GM11168 (cell line): Measurements from ENCODE around the gene CCNY.
"Not testable (repeated sequence)": the region's sequence is repeated elsewhere in the genome, so short reads cannot be mapped to it uniquely, and the experiment has no call there.

Source experiments
- in situ Hi-C: fragments of 300-500 bp; cut with MboI; formaldehyde crosslinking; loops from one replicate; pipeline ENCODE4 v1.12.0; 2022; ENCODE audit warnings: low sequenced_read_pairs; ENCODE audit not compliant: unreplicated experiment

CCNY gene

DNA sequence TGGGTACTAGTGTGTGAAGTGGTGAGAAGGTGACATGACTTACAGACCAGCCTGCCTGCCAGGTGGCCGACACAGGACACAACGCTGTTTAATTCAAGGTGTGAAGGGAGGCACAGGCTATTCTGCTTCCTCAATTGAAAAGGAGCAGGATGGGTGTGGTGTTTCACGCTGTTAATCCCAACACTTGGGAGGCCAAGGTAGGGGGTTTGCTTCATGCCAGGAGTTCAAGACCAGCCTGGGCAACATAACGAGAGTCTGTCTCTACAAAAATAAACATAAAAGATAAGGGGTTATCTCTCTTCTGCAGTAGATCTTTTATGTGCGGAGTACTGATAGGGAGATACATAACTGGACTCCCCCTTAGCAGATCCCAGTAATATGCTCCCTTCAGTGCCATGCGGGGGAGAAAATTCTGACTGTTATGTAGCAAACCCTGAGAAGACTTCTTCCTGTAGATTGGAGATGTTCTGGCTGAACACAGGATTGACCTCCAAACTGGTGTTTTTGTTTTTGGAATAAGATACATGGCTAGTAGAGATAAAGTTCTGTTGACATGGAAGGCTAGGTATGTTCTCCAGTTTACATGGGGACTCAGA lies 63.2 kb downstream of the CCNY start:
- in situ Hi-C loops = no loop called here

DNA sequence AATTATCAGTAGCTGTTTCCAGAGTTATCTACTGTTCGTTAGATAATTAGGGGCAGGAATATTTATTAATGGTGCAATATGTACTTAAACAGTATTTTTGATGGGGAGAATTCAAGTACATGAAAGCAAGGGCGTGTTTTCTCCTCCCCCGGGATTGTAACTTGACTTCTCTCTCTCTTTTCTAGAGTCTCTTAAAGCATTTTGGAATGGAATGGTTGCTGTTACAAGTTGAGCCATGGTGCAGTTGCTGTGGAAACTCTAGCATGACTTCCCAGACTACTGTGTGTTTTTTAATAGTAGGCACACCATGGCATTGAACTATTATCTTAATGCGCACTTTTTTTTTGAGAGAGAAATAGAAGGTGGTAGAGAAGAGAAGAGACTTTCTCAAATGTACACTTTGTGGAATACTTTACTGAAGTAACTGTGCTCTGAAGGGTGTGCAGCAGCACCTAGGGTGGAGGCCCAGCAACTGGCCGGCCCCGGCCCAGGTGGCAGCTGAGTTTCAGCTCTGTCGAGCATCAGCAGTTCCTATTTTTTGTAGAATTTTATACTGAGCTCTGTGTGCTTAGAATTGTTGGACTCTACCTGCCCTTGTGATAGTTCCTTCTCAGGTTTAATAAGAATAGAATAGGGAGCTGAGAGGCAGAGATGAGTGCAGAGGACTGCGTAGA lies 64.4 kb downstream of the CCNY start:
- in situ Hi-C loops = no loop called here

DNA sequence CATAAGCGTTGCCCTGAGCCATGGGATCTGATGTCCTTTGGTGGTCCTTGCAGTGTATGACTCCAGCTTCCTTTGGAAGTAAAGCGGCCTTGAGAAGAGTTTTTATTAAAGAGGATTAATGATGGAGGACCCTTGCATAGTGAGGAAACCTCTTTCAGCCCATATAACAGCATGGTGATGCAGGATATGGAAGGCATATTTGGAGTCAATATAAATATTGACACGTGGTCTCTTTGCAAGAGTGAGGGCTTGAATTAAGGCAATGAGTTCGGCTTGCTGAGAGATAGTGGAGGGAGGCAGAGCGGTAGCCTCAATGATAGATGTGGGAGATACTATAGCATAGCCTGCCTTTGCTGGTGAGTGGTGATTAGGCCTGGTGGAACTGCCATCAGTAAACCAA lies 67.2 kb downstream of the CCNY start:
- in situ Hi-C loops = not testable (repeated sequence)

DNA sequence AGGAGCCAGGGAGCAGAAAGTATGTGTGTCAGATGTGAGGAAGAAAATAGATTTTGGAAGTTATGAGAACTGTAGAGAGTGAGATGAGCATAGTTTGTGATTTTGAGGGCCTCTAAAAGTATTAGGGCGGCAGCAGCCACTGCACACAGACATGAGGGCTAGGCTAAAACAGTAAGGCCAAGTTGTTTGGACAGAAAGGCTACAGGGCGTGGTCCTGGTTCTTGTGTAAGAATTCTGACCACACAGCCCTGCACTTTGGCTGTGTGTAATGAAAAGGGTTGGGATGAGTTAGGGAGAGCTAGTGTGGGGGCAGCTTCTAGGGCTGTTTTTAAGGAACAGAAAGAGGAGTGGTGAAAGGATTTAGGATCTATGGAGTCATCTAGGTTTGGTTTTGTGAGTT lies 67.8 kb downstream of the CCNY start:
- in situ Hi-C loops = not testable (repeated sequence)

DNA sequence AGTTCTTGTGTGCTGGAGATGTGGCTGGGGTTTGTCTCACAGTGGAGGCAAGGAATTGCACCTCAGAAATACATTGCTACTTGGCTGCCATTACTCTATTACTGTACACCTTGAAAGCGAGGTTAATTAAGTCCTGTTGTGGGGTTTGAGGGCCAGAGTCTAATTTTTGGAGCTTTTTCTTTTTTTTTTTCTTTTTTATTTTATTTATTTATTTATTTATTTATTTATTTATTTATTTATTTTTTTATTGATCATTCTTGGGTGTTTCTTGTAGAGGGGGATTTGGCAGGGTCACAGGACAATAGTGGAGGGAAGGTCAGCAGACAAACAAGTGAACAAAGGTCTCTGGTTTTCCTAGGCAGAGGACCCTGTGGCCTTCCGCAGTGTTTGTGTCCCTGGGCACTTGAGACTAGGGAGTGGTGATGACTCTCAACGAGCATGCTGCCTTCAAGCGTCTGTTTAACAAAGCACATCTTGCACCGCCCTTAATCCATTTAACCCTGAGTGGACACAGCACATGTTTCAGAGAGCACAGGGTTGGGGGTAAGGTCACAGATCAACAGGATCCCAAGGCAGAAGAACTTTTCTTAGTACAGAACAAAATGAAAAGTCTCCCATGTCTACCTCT lies 69.8 kb downstream of the CCNY start:
- in situ Hi-C loops = not testable (repeated sequence)

DNA sequence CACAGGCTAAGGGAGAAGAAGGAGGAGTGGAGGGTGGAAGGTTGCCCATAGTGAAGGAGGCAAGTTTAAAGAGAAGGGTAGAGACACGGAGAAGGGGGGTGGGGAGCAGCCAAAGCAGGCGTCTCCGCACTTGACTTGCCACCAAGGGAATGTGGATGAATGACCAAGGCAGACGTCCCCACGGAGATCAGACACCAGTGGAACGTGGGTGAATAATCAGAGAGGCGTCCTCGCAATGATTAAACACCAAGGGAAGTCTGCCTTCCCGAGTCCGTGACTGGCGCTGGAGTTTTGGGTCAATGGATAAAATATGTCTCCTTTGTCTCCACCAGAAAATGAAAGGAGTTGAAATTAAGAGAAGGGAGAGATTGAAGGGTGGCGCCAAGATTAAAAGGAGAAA lies 71.4 kb downstream of the CCNY start:
- in situ Hi-C loops = not testable (repeated sequence)

DNA sequence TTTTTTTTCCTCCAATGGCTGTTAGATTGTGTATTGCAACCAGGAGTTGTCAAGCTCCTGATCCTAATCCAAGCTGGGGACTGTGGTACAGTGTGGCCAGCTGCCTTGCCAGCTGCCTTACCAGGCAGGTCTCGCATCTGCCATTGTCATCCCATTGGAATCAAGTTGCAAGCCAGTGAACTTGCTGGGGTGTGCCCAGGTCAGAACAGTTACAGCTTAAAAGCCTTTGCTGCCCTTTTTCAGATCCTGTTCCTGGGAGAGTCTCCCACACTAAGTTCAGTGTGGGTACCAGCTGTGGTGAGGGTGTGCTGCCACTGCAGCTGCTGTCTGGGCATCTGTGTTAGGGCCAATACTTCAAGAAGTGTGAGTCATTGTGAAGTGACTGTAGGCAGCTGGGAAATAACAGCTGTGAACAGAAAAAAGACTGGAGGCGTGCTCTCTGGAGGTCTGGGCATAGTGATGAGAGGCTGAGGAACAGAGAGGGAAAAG lies 72.8 kb downstream of the CCNY start:
- in situ Hi-C loops = no loop called here

DNA sequence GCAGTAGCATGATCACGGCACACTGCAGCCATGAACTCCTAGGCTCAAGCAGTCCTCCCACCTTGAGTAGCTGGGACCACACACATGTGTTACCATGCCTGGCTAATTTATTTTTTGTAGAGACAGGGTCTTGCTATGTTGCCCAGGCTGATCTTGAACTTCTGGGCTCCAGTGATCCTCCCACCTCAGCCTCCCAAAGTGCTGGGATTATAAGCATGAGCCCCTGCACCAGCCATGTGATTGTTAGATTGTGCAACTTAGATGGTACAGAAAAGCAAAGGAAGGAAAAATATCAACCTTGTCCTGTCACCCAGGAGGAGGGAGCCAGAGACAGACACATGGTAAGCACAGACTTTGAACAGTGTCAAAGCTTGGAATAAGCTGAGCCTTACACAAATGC lies 73.5 kb downstream of the CCNY start:
- in situ Hi-C loops = no loop called here

DNA sequence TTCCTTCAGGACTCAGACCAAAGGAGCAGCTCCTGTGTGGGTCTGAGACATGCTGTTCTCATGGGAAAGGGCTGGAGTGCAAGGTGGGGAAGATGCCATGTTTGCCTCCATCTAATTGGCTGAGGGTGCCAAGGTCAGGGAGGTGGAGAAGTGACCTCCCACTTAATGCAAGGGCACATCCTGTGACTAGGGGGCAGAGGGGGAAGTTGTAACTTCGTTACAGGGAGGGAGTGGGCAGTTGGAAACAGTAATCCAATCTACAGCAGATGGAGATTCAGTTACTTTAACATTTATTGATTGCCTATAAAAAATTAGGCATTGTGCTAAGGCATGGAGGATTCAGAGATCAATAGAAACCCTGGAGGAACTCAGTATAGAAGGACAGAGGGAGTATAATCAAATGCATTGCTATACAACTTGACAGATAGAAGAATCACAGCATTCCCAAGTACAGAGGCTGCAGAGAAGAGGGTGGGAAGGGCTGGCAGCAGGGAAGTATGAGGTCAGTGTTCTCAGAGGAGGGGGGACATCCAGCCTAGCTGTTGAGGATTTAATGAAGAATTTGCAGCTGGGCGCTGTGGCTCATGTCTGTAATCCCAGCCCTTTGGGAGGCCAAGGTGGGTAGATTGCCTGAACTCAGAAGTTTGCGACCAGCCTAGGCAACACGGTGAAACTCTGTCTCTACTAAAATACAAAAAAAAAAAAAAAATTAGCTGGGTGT lies 75.9 kb downstream of the CCNY start:
- in situ Hi-C loops = no loop called here

DNA sequence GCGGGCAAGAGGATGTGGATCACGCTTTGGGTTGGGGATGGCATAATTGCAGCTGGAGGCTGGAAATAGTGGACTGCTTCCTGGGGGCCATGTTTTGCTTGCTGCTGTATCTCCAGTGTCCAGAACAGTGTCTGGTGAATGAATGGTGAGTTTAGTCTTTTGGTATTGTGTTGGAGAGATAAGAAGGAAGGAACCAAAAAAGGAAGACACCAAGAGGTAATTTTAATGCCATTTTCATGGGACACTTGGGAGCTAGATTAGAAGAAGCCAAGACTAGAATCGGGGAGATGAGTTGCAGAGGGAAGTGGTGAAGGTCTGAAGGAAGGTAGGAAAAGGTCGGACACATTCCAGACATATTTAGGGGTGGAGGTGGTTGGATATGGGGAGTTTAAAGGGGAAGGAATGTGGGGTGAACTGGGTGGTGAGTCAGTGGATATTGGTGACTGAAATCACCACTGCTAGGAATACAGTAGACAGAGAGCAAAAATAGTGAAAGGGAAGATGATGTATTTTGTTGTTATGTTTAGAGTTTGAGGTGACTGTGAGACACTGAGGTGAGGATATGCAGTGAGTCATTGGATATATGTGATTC lies 76.7 kb downstream of the CCNY start:
- in situ Hi-C loops = no loop called here

DNA sequence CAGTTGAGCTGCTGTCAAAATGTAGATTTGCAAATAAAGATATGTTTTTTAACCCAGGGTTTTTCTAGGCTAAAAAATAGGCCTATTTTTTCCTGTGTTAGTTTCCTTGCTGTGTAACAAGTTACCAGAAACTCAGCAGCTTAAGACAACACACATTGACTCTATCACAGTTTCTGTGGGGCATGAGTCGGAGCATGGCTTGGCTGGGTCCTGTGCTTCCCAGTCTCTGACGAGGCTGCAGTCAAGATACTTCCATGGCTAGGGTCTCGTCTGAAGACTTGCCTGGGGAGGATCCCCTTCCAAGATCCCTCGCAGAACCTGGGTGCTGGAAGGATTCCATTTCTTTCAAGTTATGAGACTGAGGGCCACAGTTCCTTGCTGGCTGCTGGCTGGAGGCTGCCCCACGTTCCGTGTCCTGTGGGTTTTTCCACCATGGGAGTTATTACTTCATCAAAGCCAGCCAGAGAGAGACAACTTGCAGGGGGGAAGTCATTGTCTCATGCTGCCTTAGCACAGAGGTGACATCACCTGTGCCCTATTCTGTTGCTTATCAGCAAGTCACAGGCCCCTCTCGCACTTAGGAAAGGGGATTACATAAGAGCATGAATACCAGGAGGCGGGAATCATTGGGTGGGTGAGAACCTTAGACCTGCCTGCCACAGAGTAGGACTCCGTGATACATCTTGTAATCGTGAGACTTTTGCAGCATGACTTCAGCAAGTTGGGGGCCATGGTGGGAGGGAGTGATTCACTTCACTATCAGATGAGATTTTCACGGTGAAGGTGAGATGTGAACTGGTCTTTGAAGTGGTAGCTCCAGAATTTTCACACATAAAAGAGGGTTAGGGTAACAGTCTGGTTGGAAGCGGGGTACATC lies 77.9 kb downstream of the CCNY start:
- in situ Hi-C loops = no loop called here

DNA sequence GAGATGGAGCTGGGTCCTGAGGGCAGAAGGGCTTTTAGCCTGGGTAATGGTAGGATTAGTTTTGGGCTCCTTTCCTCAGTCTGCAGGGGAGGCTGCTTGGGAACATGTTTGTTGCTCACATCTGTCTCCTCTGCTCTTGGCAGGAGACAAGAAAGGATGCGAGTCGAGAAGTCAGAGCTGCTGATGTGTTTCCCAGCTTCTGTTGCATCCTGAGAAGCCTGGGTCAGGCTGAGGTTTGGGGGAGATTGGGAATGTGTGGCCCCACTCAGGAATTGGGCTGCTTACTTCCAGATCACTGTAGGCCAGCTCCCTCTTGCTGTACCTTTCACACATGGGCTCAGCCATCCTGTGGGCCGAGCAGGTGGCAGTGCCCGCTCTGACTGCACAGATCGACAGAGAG lies 79.2 kb downstream of the CCNY start:
- in situ Hi-C loops = no loop called here

DNA sequence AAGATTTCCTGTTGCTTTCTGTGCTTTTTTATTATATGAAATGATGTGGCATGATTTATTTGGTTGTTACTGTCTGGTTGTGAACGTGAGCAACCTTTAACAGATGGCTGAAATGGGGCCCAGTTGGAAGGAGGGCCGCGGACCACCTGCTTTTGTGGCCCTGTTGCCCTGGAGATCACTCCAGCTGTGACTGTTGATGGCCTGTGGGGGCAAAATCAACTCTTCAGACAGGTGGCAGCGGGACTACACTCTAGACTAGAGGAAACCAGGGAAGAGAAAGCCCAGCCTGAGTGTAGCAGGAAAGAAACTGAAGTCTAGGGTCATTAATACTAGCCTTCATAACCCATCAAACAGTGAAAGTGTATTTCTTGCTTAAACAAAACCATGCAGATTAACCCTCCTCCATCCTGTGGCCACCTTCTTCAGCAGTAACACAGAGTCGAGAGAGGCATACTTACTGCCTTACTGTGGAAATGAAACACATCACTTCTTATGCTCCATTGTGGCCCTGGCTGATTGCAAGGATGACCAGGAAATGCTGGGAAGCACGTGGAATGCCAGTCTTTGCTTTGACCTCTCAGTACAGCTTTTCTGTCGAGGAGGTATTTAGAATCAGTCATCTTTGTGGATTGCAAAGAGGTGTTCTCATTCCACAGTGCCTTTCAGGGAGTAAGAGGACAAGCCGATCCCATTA lies 80.5 kb downstream of the CCNY start:
- in situ Hi-C loops = no loop called here

DNA sequence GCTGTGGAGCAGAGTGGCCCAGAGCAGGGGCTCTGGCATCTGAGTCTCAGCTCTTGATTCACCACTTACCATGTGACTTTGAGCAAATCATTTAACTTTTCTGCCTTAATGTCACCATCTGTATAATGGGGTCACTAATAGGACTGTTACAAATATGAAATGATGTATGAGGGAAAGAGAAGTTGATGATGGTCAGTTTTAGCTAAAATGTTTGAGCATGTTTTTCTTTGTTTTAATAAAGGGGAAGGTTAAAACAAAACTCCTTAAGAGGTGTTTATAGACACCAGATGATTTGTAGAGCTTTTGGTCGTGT lies 81.0 kb downstream of the CCNY start:
- in situ Hi-C loops = no loop called here

DNA sequence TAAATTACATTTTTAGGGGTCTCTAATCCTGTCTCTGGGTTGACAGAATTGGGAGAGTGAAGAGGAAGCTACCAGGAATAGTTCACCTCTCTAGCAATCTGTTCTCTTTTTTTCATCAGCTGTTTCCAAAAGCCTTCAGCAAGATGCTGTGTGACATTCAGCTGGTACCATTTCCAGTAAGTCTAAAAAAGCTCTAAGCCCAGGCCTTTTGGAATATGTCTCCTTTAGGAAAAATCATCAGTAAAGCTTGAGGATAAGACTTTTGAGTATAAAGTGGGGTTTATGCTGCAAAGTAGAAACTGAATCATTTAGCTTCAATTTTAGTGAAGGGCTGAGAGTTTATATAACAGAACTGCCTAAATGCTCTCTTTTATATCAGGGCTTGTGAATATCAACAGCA lies 81.5 kb downstream of the CCNY start:
- in situ Hi-C loops = no loop called here

DNA sequence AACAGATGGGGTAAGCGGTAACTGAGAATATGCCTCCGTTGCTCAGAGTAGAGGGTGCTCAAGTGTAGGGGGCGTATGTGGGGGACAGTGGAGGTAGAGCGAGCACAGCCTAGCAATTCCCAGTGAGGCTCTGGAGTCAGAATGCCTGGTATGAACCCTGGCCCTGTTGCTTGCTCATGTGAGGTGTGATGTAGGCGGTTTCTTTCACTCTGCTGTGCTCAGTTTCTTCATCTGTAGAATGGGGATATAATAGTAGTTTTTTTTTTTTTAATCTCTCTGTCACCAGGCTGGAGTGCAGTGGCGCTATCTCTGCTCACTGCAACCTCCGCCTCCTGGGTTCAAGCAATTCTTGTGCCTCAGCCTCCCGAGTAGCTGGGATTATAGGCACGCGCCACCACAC lies 82.3 kb downstream of the CCNY start:
- in situ Hi-C loops = not testable (repeated sequence)

DNA sequence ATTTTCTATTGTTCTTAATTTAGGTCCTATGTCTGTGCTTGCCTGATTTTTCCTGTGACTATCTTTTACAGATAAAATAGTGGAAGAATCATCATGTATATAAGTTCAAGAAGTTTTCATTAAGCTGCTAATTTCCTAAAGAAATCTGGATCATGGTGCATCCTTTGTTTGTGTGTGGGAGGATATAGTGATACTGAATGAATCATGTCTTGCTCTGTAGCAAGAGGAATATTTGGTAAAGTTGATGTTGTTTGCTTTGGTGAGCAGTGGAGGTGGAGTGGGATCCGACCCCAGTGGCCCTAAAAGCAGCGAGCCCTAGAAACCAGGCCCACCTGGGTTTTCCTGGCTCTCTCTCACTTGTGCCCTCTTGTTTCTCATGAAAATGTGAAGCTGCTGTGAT lies 83.7 kb downstream of the CCNY start:
- in situ Hi-C loops = no loop called here

DNA sequence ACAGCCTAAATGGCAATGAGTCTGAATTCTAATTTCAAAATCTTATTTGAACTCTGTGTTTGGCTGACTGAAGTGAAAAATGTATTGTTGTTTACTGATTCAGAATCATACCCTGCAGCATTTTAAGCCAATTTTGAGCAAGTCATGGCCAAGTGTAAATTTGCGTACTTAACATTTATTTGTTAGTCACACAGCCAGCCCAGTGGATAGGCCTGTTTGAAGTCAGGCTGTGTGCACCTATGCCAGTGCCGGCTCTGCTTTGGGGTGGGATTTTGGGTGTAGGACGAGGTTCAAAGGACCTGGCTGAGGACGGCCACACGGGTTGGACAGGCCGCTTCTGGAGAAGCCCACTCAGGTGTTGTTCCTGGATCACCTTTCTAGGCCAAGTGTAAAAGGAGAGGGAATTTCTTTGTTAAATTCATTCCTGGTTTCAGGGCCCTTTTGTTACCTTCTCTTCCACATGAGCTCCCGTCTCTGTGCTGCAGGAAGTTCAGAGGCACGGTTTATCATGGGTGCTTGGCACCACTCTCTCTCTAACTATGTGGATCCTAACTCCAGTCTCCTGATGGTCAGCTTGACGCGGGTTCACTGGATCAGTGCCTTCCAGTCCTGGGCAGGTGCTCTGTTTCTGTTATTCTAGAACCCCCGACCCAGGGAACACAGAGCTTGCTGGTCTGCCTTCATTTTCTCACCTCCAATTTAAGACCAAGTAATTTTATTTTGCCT lies 84.7 kb downstream of the CCNY start:
- in situ Hi-C loops = no loop called here
